HEK293T (cell line): ENCODE data around the gene ADGRL3.
"Not testable (repeated sequence)": the region's sequence is repeated elsewhere in the genome, so short reads cannot be mapped to it uniquely, and the experiment has no call there.

Experiments used
- CTCF ChIA-PET: fragments of 350-600 bp; formaldehyde crosslinking; extraction: SDS; loops from one replicate; lab custom pipeline; 2021; ENCODE audit warnings: antibody characterized with exemption, inconsistent platforms; lab: Yijun Ruan, JAX
- POLR2A ChIA-PET: fragments of 350-600 bp; formaldehyde crosslinking; extraction: SDS; loops from one replicate; lab custom pipeline; 2020; ENCODE audit warnings: antibody characterized with exemption, inconsistent platforms; lab: Yijun Ruan, JAX
- DNase-seq: peaks from one replicate; pipeline ENCODE4 v3.0.0; 2012; ENCODE audit warnings: mixed read lengths; ENCODE audit errors: extremely low spot score
- ARNT ChIP-seq: fragments of 450-650 bp; IDR thresholded peaks from 2 replicates; pipeline ENCODE4 v1.6.1; 2017; ENCODE audit warnings: mild to moderate bottlenecking
- BHLHE40 ChIP-seq: fragments of 450-650 bp; IDR thresholded peaks from 2 replicates; pipeline ENCODE4 v1.6.1; 2016; ENCODE audit warnings: mild to moderate bottlenecking, moderate library complexity, borderline replicate concordance
- CTBP1 ChIP-seq: fragments of 450-650 bp; IDR thresholded peaks from 2 replicates; pipeline ENCODE4 v1.6.1; 2016; ENCODE audit warnings: borderline replicate concordance
- FOXA1 ChIP-seq: fragments of 450-650 bp; IDR thresholded peaks from 2 replicates; pipeline ENCODE4 v1.6.1; 2016; ENCODE audit warnings: mild to moderate bottlenecking
- FOXK2 ChIP-seq: fragments of 450-650 bp; IDR thresholded peaks from 2 replicates; pipeline ENCODE4 v1.6.1; 2016; ENCODE audit warnings: mild to moderate bottlenecking
- FOXM1 ChIP-seq: fragments of 450-650 bp; IDR thresholded peaks from 2 replicates; pipeline ENCODE4 v1.6.1; 2017; ENCODE audit warnings: mild to moderate bottlenecking, borderline replicate concordance
- HDGF ChIP-seq: fragments of 450-650 bp; IDR thresholded peaks from 2 replicates; pipeline ENCODE4 v1.6.1; 2017; ENCODE audit warnings: antibody characterized with exemption, borderline replicate concordance
- L3MBTL2 ChIP-seq: fragments of 450-650 bp; conservative IDR thresholded peaks from 2 replicates; pipeline ENCODE4 v1.6.1; 2016; ENCODE audit warnings: mild to moderate bottlenecking
- LEF1 ChIP-seq: fragments of 450-650 bp; IDR thresholded peaks from 2 replicates; pipeline ENCODE4 v1.6.1; 2017; ENCODE audit warnings: mild to moderate bottlenecking, borderline replicate concordance
- NFRKB ChIP-seq: fragments of 450-650 bp; IDR thresholded peaks from 2 replicates; pipeline ENCODE4 v1.6.1; 2016; ENCODE audit warnings: mild to moderate bottlenecking, moderate library complexity
- PKNOX1 ChIP-seq: fragments of 450-650 bp; IDR thresholded peaks from 2 replicates; pipeline ENCODE4 v1.6.1; 2016
- SP1 ChIP-seq: fragments of 450-650 bp; IDR thresholded peaks from 2 replicates; pipeline ENCODE4 v1.6.1; 2017
- TARDBP ChIP-seq: fragments of 450-650 bp; IDR thresholded peaks from 2 replicates; pipeline ENCODE4 v1.6.1; 2016
- ZNF384 ChIP-seq: fragments of 450-650 bp; IDR thresholded peaks from 2 replicates; pipeline ENCODE4 v1.6.1; 2016

Gene ADGRL3

GRCh38 chr4:61507091-61507490 is 307.0 kb downstream of the ADGRL3 start:
- POLR2A ChIA-PET, result no interaction called here
- CTCF ChIA-PET, result no interaction called here
- TF ChIP-seq ARNT, result no peak
- no peak for TF ChIP-seq BHLHE40
- no peak for TF ChIP-seq ZNF384
- no peak for TF ChIP-seq L3MBTL2
- no peak for TF ChIP-seq NFRKB
- no peak for TF ChIP-seq SP1
- no peak for TF ChIP-seq PKNOX1
- no peak for TF ChIP-seq FOXA1
- no peak for TF ChIP-seq LEF1
- no peak for TF ChIP-seq FOXK2
- no peak for DNase-seq

- CTCF ChIA-PET, POLR2A ChIA-PET, DNase-seq: not testable (repeated sequence)
Measured at GRCh38 chr4:61509721-61510241, 309.7 kb downstream of the ADGRL3 start.

GRCh38 chr4:61511716-61512488 is 311.8 kb downstream of the ADGRL3 start:
- no peak for TF ChIP-seq L3MBTL2
- no peak for TF ChIP-seq CTBP1
- no peak for TF ChIP-seq FOXK2
- TF ChIP-seq PKNOX1, result no peak
- no peak for TF ChIP-seq FOXA1
- no peak for TF ChIP-seq ARNT
- no peak for TF ChIP-seq FOXM1
- TF ChIP-seq TARDBP, result no peak
- ChIA-PET POLR2A (no interaction called here), CTCF (no interaction called here)
- no peak for DNase-seq

- CTCF ChIA-PET, result no interaction called here
- TF ChIP-seq HDGF, result no peak
- POLR2A ChIA-PET, result no interaction called here
- DNase-seq, result no peak
Measured at GRCh38 chr4:61514991-61515390, 314.9 kb downstream of the ADGRL3 start.

GRCh38 chr4:61517144-61517543 is 317.0 kb downstream of the ADGRL3 start:
- ChIA-PET CTCF (interaction anchor here (0.7 kb wide), 1 partner anchor 592 kb away, joined by 7 read pairs; no protein-coding TSS in a partner anchor), POLR2A (no interaction called here)
- TF ChIP-seq ARNT, result no peak
- no peak for TF ChIP-seq FOXK2
- no peak for TF ChIP-seq PKNOX1
- no peak for TF ChIP-seq LEF1
- TF ChIP-seq NFRKB, result no peak
- TF ChIP-seq L3MBTL2, result no peak
- no peak for TF ChIP-seq FOXA1
- no peak for TF ChIP-seq SP1
- TF ChIP-seq BHLHE40, result no peak
- no peak for TF ChIP-seq HDGF
- no peak for DNase-seq

GRCh38 chr4:61520166-61520565 is 320.0 kb downstream of the ADGRL3 start:
- no peak for TF ChIP-seq LEF1
- TF ChIP-seq CTBP1, result no peak
- TF ChIP-seq FOXM1, result no peak
- TF ChIP-seq FOXA1, result no peak
- TF ChIP-seq ARNT, result no peak
- TF ChIP-seq BHLHE40, result no peak
- TF ChIP-seq TARDBP, result no peak
- CTCF ChIA-PET, result no interaction called here
- POLR2A ChIA-PET, result no interaction called here

GRCh38 chr4:61520681-61521160 is 320.6 kb downstream of the ADGRL3 start:
- no peak for DNase-seq
- TF ChIP-seq HDGF, result no peak
- no peak for TF ChIP-seq PKNOX1
- no peak for TF ChIP-seq CTBP1
- TF ChIP-seq BHLHE40, result no peak
- TF ChIP-seq FOXM1, result no peak
- ChIA-PET CTCF (no interaction called here), POLR2A (no interaction called here)

More at GRCh38 chr4:61520166-61520565, 320.0 kb downstream of the ADGRL3 start:
- no peak for DNase-seq
